NCI-H524 treated with DMSO at 0.1 percent for 48 hours (cell line): ENCODE results near the gene MTHFSD.

Source experiments
- DNase-seq: peaks from one replicate; lab custom pipeline; 2025; lab: John Stamatoyannopoulos, UW

Gene MTHFSD

DNA sequence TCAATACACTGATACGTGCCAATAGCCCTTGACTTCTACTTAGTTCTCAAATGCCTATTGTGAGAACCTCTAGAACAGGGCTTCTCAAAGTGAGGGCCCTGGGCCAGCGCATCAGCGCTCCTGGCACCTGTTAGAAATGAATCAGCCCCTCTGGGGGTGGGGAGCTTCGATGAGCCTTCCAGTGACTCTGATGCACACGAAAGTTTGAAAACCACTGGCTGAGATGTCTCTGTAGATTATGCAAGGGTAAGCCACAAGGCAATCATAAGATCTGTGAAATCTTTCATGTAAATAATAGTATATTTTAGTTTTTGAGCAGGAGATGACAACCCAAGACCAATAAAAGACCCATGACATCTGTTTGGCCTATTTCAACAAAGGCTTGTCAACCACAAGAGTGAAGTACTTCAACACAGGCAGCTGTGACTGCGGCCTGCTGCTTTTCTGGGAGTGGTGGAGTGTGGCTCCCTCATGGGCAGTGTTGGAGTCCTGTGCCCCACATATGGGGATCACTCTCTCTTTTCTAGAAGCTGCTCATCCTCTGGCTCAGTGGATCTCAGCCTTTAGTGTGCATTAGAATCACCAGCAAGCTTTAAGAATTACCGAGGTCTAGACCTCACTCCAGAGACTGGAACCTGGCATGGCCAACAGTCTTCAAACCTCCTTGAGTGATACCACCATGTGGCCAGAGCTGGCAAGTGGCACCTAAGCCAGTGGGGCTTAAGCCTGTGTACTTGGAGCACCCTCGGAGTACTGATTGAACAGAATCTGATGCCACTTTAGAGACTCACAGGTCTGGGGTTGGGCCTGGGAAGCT, 5.8 kb downstream of the MTHFSD start:
- no peak for DNase-seq

DNA sequence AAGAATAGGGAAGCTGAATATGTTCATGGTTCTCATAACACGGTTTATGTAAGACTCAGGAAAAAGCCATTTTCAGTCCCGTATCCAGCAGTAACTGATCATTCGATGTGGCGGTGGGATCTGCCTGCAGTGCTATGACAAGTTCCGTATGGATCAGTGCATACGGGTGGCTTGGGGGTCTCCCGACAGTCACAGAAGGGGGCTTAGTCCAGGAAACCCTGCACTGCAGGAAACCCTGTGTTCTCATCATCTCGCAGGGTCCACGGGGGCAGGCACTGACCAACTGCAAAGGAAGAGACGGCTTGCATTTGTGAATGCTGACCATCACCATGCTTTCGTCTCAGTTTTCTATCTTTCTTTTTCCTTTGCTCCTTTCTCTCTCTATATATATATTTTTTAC, 7.7 kb downstream of the MTHFSD start:
- no peak for DNase-seq

DNA sequence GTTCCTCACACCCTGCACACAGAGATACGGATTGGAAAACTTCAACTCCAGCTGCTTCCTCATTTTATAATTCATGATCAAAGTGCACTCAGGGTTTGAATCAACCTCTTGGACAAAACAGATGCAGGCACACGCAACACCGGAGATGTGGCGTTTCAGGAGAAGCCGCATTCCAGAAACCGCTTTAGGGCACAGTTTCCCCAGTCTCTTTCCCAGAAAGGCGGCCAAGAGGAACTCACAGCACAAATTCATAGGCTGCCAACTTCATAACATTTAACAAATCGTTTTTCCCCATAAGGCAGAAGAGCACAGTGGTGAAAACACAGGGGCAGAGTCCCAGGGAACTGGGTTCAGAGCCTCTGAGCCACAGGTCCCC, 8.4 kb downstream of the MTHFSD start:
- DNase-seq = no peak

DNA sequence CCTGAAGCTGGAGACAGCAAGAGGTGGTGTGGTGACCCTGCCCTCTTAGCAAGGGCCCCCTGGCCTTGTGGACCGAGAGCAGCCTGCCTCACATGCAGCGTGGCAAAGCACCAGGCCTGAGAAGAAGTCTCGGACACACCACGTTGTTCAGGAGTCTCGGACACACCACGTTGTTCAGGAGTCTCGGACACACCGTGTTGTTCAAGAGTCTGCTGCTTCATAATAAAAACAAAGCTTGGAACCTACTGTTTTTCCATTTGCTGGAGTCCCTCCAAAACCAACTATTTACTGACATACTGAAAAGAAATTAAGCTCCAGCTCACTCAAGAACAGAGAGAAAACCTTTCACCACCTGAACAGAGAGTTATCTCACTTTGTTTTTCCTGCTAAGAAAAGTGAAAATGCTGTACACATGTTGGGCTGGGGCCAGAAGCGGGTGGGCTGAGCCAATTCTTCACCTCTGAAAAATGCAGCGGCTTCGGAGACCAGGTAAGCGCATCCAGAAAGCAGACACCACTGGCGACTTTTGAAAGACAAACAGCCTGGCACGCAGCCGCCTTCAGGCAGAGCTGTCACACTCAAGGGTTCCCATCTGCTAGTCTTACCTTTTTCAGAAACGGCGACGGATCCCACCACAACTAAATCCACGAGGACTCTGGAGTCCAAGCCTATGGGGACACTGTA, 8.9 kb downstream of the MTHFSD start:
- DNase-seq = no peak

DNA sequence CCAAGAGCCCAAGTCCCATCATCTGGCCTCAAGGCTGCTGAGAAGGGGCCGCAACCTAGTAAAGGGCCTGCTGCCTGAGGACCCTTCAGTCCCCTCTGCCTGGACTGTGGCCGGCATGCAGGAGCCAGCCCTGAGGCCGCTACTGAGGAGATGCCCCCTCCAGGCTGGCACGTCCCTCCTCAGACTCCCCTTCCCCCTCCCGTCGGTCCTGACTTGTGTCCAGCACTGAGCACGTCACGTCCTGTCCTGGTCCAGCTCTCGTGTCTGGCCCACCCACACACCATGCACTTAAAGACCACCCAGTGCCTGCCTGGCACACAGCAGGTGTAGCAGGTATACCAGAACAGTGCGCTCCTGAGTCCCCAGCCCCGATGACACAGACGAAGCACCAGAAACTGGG, 9.6 kb downstream of the MTHFSD start:
- DNase-seq = no peak

DNA sequence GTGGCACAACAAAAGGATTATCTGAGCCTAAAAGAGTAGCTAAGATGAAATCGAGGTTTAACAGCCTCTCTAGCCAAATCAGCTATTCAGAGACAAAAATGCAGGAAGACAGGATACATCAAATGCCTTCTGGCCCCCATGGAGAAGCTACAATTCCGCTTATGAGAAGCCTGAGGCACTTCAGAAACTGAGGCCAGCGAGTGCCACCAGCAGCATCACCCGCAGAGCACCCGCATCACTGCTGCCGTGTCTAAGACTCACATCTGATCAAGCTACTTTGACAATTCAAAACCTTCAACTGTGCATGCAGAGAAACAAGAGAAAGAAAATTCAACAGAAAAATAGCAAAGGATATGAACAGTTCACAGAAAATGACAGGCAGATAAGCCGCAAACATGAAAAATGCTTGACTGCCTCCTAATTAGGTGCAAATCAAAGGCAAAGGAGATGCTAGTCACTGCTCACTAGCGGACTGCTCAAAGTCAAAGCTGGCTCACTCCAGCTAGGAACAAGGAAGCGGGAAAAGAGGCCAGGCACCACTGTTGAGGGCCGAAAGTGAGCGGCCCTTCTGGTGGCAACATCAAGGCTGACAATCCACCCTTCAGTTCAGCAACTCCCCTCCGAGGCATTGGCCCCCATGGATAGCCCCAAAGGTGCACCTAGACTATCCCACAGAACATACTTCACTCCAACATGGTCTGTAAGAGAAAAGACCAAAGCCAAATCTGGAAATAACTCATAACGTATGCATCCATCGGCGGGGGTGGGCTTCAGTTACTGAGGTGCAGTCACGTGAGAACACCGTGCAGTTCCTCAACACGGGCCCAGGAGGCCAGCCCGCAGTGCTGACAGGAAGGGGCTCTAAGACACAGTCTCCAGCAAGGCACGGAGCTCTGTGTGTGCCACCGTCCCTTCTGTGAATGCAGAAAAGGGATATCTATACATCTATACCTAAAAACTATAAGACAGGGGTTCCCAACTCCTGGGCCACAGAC, 12.0 kb downstream of the MTHFSD start:
- no peak for DNase-seq

DNA sequence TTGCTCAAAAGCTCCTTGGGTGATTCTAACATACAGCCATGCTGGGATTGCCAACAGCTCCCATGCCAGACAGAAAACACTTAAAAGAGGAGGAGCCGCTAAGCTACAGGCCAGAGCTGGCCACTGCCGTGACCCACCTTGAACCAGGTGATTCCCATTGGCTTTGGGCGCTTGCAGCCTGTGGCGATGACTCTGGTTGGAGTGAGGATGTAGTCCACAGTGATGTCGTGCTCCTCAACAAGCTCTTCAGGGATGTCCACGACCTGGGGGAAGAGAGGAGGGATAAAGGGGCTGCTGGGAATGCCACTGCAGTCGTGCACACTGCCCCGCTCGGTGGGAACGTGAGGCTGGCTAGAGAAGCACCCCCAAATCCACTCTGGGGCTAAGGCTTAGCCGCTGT, 13.5 kb downstream of the MTHFSD start:
- DNase-seq = no peak

DNA sequence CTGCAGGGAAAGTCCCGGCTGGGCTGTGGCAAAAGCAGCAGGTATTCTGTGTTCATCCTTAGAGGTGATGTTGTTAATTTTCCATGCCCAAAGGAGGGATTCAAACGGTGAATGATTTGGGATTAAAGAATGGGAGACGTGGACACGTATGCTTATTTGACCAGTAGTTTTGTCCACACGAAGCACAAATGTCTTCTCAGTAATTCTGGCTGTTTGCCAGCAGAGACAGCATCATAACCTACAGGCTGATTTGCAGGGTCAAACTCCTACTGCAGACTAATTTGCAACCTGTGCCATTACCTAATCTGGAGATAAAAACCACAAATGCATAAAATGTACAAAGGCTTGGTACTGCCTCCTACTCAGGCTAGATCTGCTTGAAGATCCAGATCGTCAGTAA, 14.1 kb downstream of the MTHFSD start:
- no peak for DNase-seq

DNA sequence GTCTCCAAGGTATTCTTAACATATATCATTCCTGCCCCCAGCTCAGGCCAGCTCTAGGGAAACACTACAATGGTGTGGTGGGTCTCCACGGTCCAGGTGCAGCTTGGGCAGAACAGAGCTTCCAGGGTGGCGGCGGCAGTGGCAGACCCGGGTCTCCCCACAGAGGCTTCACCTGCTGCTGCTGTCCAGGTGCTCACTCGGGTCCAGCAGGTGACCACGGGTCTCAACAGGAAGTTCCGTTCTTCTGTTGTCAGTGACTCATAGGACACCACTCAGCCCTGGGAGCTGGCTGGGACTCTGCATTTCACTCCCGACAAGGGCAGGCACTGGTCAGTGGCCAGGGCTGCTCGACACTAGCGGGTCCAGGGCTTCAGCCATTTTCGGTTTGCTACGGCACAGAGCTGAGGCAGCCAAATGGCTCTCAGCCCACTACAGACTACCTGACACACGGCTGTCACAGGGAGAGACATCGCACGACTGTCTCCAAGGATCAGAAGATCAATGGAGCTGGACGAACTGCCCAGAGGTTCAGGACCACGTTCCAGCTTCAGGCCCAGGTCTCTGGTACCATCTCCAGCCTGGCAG, 16.7 kb downstream of the MTHFSD start:
- DNase-seq = no peak

DNA sequence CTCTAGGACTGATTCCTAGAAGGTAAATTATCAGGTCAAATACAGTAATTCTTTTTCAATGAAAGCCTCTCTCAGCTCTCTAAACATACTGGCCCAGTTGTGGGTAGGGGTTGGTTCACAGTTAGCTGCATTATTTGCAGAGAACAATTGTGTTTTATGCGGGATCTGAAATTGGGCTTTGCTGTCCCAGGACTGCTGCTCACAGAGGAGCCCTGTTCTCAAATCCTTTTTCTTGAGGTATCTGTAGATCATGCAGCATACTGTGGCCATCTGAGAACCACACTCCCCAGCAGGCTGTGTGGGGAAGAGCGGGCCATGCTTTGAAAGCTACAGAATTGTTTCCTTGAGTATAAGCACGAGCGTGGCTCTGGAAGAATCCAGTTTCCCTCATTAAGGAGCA, 17.5 kb downstream of the MTHFSD start:
- no peak for DNase-seq

DNA sequence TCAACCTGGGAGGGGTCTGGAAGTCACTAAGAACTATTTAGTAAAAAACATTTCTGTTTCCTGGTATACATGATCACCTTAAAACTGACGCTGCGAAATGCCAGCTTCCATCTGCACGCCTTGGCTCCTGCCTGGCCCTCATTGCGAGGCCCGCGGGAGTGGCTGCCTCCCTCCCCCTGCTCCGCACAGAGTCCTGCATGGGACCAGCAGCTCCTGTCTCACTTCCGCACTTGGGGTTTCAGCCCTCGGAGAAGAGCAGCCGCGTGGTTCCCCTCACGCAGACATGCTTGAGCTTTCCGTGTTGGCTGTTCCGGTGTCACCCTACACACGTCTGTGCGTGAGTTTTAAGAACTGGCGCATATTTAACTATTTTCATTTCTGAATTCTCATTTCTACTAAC, 18.4 kb downstream of the MTHFSD start:
- no peak for DNase-seq

DNA sequence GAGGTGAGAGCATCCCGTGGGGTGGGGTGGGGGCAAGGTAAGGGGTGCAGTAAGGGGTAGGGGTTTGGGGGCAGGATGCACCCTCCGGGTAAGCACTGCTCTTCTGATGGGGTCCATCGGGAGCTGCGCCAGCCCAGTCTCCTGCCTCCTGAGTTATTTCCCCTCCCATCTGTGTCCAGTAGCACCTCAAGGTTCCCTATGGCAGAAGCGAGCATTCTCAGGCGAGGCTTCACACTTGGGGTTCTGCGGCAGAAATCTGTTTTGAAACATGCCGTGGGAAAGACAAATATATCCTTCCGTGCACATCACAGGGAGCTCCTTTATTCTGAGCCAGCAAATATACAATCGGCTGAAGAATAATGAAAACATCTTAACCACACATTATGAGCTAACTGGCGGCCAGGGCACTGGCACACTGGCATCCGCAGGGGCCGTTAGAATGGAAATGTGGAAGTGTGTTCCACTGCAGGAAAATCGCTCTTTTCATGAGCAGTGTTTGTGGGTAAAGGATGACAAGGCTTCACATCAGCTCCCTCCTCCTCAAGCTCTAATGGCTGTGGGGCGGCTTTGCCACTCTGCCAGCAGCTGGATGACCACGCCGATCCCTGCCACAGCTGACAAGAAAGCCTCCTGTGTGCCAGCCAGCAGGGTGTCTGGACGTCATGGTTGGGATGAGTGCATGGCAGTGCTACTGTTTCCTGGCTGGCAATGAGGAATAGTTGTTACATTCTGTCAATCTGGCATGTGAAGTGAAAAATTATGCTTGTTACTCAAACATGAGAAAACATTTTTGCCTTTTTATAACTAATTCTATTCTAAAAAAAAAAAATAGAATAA, 20.0 kb downstream of the MTHFSD start:
- no peak for DNase-seq

DNA sequence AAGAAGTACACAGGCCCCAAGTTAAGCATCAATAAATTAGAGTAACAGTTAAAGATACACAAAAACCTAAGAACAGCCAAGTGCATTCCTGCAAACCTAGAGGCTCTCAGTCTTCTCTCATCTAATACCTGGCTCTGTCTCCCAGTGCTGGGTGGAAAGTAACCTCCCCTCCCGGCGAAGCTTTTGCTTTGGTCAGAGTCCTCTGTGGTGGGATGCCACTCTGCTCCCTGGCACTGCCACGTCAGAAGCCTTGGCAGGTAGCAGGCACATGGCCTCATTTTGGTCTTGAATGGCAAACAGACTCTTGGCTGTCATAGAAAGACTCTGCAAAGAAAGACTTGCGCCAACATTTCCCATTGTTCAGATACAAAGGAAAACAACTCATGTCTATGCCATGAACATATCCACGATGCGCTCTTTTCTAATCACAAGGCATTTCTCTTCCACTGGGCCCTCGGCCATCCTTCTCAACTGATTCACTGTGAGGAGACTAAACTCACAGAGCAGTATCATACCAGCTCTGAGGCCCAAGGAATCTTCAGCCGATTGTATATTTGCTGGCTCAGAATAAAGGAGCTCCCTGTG, 21.2 kb downstream of the MTHFSD start:
- DNase-seq = no peak

DNA sequence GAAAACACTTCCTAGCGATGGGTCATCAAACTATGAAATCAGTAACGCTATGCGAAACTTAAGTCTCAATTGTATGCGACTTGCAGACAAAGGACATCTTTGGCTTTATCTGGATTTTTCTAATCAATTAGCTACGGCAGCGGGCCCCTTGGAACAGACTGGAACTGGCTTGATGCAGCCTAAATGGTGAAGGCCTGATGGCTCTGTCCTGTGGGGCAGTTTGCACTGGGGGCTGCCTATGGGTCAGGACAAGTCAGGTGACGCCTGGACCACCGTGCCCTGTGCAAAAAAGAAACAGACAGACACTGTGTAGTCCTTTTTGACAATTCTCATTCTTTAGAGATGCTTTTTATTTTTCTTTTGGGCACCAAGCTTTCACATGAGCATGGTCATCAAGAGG, 22.0 kb downstream of the MTHFSD start:
- DNase-seq = no peak

DNA sequence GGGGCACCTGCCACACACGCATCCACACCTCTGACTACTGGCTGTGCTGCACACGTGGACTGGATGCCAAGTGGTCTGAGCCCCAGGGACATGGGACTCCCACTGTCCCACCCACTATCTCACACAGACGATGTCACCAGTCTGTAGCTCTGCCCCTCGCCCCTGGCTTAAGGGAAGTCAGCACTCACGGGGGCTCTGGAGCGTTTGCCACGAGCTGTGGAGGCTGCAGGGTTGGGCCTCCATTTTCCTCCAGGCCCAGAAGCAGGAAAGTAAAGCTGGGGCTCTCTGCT, 22.6 kb downstream of the MTHFSD start:
- DNase-seq = no peak

DNA sequence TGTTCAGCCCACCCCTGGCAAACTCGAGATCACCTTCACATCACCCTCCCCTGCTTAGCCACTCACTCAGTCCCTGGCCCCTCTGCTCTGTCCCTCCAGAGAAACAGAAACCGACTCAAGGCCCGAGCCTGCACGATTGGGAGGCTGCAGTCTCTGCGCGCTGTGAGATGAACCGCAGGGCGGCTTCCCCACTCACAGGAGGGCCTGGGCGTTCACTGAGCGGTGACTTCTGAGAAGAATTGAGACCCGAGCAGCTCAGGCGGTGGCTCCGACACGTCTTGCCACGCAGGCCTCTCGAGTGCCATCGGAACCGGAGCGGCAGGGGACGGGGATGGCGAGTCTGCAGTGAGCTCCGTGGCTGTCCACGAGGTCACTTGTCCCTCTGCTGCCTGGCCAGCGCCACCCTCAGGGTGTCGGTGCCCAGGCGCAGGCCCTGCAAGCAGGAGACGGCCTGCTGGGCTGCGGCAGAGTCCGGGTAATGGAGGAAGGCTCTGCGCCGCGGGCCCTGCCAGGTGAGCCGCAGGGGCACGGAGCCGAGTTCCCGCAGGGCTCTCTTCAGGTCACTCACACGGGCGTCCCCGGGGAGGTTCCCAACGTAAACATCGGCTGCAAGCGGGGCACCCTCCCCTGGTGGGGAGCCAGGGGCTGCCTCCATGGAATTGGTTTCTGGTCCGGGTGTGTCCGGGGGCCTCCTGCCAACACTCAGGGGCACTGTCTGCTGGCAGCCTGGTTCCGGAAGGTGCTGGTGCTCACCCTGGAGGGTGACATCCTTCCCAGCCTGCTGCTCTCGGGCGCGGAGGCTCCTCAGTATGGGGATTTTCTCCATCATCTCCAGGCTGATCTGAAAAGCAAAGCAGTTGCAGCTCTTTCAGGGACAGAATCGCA, 23.2 kb downstream of the MTHFSD start:
- DNase-seq = no peak

DNA sequence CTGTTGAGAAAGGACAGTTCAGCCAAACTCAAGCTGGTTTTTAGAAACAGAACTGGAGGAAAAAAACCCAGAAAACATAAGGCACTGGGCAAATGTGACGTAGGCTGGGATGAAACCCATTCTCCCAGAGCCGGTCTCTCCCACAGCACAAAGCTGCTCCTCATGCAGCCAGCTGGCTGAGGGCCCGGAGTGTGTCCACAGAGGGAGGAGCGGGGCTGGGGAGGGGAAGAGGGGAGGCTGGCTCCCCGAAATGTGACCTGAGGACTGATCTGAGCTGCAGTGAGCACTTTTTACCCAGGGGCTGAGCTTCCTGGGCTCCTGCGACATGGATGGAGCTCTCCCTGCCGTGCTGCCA, 23.9 kb downstream of the MTHFSD start:
- DNase-seq = no peak

DNA sequence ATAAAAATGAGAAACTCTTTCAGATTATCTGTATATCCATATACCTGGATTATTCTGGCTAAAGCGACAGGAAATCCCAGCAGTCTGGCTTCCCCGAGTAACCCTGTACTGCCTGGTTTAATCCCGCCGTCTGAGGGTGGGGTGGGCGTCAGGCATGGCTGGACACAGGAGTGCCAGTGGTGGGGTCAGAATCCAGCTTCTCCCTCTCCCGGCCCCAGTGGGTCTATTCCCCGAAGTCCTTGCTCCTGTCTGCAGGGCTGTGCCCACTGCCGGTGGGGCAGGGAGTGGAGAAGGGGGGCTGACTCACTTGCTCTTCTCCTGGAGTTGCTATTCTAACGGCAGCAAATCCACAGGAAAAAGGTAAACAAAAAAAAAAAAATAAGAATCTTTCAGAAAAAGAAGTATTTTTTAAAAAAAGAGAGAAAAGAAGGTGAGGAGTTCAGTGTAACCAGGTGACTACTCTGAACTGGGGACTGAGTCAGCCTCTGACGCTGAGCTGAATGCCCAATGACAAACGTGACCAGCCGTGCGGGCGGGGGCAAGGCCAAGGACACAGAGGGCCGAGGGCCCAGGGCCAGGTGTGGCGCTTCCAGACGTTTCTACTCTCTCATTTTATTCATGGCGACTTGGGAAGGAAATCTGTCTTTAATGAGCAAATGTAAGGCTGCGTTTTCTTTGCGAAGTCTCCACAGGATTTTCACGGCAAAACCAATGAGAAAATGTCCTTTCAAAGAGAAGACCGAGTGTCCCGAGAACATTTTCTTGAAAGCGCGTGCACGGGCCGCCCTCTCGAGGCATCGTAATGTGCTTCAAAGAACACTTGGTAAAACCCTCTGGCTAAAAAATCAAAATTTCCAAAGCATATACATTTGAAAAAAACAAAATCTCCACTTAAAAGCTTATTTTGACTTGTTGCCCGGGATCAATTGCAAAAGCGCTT, 24.5 kb downstream of the MTHFSD start:
- DNase-seq = no peak

DNA sequence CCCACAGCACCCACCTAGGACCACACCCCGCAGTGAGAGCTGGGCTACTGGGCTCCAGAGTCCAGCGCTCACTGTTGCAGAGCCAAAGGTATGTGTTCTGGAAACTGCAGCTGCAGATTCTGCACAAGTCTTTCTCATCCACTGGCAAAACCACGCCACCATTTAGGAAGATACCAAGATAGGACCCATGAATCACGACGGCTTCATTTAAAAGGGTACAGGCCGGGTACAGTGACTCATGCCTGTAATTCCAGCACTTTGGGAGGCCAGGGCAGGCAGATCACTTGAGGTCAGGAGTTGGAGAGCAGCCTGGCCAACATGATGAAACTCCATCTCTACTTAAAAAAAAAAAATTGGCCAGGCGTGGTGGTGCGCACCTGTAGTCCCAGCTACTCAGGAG, 25.9 kb downstream of the MTHFSD start:
- DNase-seq = no peak
